Stimulated activated CD8-positive, alpha-beta memory T cell treated with anti-CD3 and anti-CD28 coated beads, Interleukin-12 subunit alpha, Interleukin-12 subunit beta, amount 100 ng/mL, for 24 hours (primary cell): Measurements from ENCODE around the gene RANGRF.

Experiments used
- DNase-seq: peaks from one replicate; pipeline ENCODE4 v3.0.0-alpha.2; 2020; ENCODE audit errors: extremely low read depth

The RANGRF gene

GRCh38 chr17:8273884-8274444 lies 14.5 kb upstream of the RANGRF start:
- DNase-seq, result no peak

- DNase-seq, result no peak
These were observed 13.7 kb upstream of the RANGRF start for GRCh38 chr17:8274816-8275215.

- DNase-seq, result no peak
These were observed 12.8 kb upstream of the RANGRF start for GRCh38 chr17:8275421-8276290.

GRCh38 chr17:8277317-8277716 lies 11.2 kb upstream of the RANGRF start:
- no peak for DNase-seq

GRCh38 chr17:8282345-8282744 lies 6.1 kb upstream of the RANGRF start:
- DNase-seq, result no peak

- DNase-seq, result no peak
These were observed 5.1 kb upstream of the RANGRF start for GRCh38 chr17:8283356-8283755.

GRCh38 chr17:8284126-8284525 lies 4.3 kb upstream of the RANGRF start:
- no peak for DNase-seq

- no peak for DNase-seq
These were observed 2.9 kb upstream of the RANGRF start for GRCh38 chr17:8285270-8286181.

- no peak for DNase-seq
These were observed 677 bp upstream of the RANGRF start for GRCh38 chr17:8287651-8288335.

GRCh38 chr17:8289103-8289397 lies 580 bp downstream of the RANGRF start:
- DNase-seq, result no peak

- no peak for DNase-seq
These were observed 1.6 kb downstream of the RANGRF start for GRCh38 chr17:8290043-8290442.

GRCh38 chr17:8292639-8293395 lies 4.3 kb downstream of the RANGRF start:
- no peak for DNase-seq

GRCh38 chr17:8294361-8294760 lies 5.9 kb downstream of the RANGRF start:
- DNase-seq, result no peak

- DNase-seq, result no peak
These were observed 6.4 kb downstream of the RANGRF start for GRCh38 chr17:8294814-8295316.

- DNase-seq, result no peak
These were observed 11.8 kb downstream of the RANGRF start for GRCh38 chr17:8300226-8300625.

GRCh38 chr17:8300627-8301242 lies 12.3 kb downstream of the RANGRF start:
- DNase-seq, result no peak

GRCh38 chr17:8310601-8311123 lies 22.2 kb downstream of the RANGRF start:
- no peak for DNase-seq

- no peak for DNase-seq
These were observed 22.8 kb downstream of the RANGRF start for GRCh38 chr17:8311131-8311790.

- no peak for DNase-seq
These were observed 23.8 kb downstream of the RANGRF start for GRCh38 chr17:8312251-8312650.
